Dermis microvascular lymphatic vessel endothelial cell (primary cell): ENCODE results near the gene NDFIP2. TPM values are rescaled to one million over a fixed set of nuclear protein-coding genes. Genes with fewer than 3 reads are reported as not detected.

Experiments
- DNase-seq, 2 donors: peaks; one replicate each; pipeline versions ENCODE4 v3.0.0 to v3.0.0-alpha.2; 2010; ENCODE audit warnings: low read depth in 2 of 2
- total RNA-seq: library from RNA; depleted of rRNA; stranded (reverse); fragments of >200 nt; gene quantifications from 2 replicates; pipeline ENCODE4 v1.2.1, GENCODE V29; 2014

The NDFIP2 gene
- total RNA-seq, 1 donor from 2014 or later = 18.2 TPM

DNA sequence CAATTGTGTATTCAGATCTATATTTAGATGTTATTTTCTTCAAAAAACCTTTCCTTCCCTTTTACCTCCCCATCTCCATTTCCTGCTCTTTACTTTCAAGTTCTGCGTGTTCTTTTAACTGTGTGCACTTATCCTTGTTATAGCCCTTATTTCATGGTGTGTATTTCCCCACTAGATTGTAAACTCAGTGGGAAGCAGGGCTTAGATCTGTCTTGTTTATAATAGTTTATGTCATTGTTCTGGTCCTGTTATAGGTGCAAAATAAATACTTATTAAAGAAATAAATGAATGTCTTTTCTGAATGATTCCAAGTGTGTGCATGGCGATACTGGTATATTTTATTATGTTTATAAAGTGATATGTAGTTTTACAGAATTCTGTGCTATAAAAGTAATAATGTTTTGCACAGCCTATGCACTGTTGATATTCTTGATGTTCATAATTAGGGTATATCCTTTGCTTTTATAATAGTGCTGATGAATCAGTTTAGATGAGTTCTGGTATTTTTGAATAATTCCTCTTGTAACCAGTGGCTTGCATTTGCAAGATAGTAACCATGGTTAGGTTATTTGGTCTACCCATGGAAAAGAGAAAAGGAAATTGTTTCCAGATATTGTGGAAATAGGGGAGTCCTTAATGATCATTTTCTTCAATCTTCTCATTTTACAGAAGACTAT lies 12.1 kb downstream of the NDFIP2 start:
- DNase-seq = no peak

DNA sequence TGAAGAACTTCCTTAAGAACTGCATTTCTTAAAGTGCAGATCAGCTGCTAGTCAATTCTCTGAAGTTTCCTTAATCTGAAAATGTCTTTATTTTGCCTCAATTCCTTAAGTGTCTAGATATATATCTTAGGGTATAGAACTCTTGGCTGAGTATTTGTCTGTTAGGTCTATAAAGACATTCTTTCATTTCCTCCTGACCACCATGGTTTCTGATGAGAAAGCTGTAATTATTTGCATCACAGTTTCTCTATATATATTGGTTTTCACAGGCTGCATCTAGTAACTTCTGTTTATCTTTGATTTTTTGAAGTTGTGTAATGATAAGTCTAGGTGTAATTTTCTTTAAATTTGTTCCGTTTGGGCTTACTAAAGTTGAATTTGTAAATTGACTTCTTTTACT lies 15.2 kb downstream of the NDFIP2 start:
- no peak for DNase-seq

DNA sequence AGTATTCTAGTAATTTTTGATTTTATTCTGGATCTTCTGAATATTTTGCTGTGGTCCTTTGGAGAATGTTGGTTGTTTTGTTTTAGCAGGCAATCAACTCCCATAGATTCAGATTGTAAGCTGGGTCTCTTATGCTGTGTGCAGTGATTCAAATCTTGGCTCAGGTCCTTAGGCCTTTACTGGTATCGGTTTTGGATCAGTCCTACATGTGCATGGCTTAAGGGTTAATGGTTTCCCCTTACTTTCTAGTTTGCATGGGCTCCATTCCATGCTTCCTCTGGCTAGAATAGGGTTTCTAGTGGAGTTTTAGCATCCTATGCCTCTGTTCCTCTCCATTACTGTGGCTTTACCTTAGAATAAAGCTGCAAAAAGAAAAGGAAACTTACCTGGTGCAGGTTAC lies 16.1 kb downstream of the NDFIP2 start:
- DNase-seq = no peak

DNA sequence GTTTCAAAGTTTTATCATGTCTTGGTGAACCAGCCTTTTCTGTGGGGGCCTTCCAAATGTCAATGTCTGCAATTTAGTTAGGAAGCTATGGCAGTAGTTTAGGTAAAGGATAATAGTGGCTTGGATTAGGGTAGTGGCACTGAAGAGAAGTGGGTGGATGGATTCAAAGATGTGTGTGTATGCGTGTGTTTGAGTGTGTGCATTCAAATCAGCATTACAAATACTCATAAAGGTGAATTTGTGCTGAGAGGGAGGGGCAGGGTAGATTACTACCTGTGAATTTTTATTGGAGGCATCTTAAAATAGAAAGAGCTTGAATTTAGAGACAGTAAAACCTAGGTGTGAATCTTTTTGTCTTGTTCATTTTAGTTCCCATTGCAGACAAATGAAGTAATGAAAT lies 16.9 kb downstream of the NDFIP2 start:
- no peak for DNase-seq

DNA sequence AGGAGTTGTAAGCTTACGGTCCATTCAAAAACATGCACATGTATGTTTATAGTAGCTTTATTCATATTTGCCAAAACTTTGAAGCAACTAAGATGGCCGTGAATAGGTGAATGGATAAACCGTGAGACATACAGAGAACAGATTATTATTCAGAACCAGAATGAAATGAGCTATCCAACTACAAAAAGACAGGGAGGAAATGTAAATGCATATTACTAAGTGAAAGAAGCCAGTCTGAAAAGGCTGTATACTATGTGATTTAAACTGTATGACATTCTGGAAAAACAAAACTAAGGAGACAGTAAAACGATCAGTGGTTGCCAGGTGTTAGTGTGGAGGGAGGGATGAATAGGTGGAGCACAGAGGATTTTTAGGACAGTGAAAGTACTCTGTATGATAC lies 19.9 kb downstream of the NDFIP2 start:
- no peak for DNase-seq

DNA sequence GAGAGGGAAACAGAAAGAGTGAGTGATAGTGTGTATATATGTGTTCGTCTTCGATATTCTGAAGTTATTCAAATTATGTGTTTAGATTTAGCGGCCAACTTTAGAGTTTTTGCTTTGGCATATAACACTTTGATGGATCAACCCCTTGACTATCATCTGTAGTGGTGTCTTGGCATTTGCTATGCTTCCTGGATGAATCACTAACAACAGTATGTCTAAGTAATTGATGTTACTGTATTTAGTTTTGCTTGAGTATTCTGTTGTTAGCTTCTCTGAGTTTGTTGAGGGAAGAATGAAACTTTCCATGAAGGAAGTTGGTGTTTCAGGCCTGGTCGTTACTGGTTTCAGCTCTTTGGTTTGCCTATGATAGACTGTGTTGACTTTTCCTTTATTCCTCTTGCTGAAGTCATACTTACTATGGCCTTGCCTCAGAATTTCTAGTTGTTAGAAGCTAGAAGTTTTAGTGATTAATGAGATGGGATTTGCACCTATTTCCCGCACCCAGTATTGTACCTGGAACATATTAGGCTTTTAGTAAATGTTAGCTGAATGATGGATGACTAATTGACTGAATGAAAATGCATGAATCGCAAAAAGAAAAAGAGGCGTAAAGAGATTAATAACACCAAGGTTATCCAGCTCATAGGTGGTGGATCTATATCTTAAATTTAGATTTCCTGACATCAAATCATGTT lies 20.7 kb downstream of the NDFIP2 start:
- peak in 1 of 2 donors; percentile 10 for DNase-seq

DNA sequence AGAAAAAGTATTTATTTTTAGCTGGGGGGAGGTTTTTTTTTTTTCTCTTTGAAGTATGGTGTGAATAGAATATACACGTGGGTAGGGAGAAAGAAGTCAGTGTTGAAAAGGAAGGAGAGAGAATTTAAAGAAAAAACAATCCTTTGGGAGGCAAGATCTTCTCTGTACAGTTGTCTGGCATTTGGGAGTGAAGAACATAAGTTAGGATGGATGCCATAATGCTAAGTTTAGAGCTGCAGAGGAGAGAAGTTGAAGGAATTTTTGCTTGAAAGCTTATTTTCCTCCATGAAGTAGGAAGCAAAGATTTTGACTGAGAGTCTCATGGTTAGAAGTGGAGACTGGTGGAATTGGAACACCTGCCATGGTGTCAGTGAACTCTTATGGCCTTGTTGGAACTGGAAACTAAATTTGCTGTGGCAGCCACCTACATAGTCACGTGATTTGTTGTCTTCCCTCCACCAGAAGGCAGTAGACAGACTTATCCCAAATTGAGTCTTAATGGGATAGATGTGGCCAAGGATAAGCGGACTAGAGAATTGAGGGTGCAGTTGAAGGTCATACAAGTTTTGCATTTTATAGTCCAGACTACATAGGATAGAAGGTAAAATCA lies 22.0 kb downstream of the NDFIP2 start:
- no peak for DNase-seq

DNA sequence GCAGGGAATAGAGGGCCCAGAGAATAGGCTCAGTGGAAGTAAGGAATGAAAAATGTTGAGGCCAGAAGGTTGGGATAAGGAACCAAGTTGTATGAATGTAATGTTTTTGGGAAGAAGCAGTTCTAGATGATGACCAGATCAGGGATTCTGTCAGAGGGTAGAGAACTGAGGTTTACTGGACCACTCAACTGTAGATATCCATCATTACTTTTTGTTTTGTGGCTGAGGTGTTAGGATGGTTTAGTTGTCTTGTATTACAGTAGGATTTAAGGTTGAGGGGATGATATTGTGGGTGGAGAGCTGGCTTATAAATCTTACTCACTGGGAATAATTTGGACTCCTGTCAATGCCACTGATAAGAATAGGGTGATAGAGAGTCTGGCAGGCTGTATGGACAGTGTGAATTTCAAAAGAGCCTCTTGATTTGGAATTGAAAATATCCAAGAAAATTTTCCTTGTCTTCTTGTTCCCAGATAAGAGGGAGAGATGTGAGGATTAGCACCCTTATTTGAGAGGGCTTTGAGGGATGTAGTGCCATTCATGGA lies 22.6 kb downstream of the NDFIP2 start:
- no peak for DNase-seq

DNA sequence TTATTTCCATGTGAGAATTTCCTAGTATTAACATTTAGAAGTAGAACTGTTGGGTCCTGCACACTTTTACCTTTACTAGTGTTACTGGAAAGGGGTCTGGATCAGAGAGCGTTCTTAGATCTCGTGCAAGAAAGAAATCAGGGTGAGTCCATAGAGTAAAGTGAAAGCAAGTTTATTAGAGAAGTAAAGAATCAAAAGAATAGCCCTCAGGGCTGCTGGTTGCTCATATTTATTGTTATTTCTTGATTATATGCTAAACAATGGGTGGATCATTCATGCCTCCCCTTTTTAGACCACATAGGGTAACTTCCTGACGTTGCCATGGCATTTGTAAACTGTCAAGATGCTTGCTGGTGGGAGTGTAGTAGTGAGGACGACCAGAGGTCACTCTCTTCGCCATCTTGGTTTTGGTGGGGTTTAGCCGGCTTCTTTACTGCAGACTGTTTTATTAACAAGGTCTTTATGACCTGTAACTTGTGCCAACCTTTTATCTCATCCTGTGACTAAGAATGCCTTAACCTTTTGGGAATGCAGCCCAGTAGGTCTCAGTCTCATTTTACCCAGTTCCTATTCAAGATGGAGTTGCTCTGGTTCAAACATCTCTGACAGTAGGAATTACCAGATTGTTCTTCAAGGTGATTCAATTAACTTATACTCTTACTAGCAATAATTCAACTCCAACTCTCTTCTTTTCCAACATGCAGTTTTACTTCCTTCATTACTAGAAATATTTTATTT lies 27.4 kb downstream of the NDFIP2 start:
- no peak for DNase-seq

DNA sequence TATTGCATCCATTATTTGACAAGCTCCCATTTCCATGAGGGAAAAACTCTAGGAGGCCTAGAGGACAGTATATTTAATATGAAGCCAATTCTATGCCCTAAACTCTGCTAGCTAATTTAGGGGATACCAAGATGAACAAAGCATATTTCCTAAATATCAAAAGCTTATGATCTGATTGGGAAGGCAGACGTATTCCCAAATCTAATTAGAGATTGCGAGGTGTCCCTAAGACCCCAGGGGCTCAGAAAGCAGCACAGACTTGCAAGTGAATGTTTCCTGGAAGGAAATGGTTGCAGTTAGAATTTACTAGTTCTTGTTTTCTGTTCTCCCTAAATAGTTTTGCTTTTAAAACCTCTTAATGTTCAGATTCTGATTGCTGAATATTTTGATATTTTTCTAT lies 30.7 kb downstream of the NDFIP2 start:
- no peak for DNase-seq

DNA sequence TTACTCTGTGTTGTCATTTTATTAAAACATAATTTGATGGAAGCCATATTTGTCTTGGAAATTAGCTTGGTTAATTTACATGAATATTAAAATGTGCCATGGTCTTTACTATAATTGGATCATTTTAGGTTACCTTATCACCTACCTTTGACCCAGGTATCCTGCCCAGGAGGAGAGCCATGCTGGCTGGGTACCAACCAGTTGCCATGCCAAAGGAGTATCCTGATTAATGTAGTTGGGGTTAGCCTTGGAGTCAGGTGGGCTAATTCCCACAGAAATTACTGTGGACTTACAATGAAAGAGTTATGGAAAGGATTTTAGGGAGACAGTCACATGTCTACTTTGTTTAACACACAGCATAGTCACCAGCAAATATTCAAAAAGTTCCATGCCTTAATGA lies 32.0 kb downstream of the NDFIP2 start:
- no peak for DNase-seq

DNA sequence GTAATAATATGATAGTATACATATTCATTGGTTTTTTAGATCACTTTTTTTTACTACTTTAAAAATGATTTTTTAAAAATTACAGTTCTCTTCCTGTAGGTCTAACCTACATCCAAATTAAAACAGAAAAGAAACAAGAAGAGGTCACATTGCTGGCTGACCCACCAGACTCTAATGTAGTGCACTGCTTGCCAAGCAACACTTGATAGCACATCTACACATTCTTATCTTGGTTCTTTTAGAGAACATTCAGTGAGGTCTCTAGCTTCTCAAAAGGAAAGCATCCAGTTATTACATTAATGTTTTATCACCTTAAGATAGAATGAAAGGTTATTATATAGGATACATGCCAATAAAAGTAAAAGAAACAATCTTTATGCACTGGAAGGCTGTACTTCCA lies 35.6 kb downstream of the NDFIP2 start:
- DNase-seq = peak in 1 of 2 donors; percentile 30

DNA sequence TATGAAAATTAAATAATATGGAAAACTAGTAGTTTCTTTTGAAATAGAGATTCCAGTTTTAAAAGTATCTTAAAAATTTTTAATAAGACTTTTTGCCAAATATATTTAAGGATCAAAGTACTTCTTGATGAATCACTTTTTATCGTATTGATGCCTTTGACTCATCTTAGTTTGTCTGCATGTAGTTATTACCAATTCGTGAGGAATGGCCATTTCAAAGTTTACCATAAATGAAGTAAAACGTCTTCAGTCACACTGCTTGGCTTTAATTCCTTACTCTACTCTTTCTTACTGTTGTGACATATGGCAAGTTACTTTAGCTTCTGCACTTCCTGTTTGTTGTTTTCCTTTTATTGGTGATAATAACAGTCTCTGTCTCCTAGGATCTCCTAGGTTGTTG lies 38.3 kb downstream of the NDFIP2 start:
- DNase-seq = no peak

DNA sequence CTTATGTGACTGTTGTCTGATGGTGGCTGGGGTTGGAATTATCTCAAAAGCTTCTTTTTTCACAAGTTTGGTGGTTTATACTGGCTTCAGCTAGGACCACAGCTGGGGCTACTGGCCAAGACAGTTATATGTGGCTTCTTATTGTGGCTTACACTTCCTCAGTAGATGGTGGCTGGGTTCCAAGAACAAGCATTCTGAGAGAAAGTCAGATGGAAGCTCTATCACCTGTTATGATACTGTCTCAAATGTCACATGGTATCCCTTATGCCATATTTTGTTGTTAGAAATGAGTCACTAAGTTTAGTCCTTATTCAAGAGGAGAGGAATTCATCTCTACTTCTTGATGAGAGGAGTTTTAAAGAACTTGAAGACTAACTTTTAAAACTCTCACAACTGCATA lies 41.6 kb downstream of the NDFIP2 start:
- peak in 1 of 2 donors; percentile 72 for DNase-seq

DNA sequence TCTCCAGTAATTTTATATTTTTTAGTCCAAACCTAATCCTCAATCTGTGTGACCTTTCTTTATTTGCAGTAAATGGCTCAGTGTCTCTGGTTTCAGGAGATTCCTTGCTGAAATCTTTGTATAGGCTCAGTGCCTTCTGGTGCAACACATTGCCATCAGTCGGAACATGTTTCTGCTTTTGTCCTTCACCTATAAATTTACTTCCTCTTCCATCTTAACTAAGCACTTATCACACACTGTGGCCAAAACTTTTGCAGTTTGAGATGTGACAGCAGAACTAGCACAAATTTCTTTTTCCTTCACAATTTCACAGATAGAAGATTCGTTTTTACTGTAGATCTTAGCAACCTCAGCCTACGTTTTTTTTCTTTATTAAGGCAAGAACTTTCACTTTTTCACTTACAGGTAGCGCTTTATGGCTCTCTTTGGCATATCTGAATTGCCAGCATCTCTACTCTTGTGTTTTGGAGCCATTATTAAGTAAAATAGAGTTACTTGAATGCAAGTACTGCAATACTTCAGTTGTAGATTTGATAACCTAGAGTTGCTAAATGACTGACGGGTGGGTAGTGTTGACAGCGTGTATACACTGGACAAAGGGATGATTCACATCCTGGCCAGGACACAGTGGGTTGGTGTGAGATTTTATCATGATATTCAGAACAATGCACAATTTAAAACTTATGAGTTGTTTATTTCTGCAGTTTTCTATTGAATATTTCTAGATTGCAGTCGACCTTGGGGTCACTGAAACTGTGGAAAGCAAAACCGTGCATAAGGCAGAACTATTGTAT lies 44.3 kb downstream of the NDFIP2 start:
- DNase-seq = peak; percentile 85 to 96

DNA sequence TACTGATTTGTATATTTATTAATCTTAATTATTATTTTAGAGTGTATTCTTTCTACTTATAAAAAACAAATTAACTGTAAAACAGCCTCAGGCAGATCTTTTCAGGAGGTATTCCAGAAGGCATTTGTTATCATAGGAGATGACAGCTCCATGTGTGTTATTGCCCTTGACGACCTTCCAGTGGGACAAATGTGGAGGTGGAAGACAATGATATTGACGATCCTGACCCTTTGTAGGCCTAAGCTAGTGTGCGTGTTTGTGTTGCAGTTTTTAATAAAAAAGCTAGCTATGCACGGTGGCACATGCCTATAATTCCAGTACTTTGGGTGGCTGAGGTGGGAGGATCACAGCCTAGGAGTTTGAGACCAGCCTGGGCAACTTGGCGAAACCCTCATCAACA lies 46.7 kb downstream of the NDFIP2 start:
- no peak for DNase-seq

DNA sequence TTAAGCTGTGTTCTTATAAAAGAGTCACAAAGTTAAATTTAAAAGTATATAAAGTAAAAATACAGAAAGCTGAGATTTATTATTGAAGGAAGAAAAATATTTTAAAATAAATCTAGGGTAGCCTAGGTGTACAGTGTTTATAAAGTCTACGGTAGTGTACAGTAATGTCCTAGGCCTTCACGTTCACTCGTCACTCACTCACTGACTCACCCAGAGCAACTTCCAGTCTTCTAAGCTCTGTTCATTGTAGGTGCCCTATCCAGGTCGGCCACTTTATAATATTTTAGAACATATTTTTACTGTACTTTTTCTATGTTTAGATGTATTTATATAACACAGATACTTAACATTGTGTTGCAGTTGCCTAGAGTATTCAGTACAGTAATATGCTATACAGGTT lies 47.4 kb downstream of the NDFIP2 start:
- DNase-seq = peak in 1 of 2 donors; percentile 49

DNA sequence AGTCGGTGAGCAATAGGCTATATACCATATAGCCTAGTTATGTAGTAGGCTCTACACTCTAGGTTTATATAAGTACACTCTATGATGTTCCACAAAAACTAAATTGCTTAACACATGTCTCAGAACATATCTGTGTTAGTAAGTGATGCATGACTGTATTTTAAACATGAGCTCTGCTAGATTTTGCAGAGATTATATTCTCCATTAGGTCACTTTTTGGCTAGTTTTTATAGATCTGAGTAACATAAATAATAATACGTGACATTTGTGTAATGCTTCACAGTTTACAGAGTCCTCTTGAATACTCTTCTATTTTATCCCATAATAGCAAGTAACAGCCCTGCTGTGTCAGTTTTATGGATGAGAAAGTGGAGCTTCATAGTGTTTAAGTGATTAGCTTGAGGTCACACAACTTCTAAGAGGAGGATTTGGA lies 47.8 kb downstream of the NDFIP2 start:
- DNase-seq = no peak

DNA sequence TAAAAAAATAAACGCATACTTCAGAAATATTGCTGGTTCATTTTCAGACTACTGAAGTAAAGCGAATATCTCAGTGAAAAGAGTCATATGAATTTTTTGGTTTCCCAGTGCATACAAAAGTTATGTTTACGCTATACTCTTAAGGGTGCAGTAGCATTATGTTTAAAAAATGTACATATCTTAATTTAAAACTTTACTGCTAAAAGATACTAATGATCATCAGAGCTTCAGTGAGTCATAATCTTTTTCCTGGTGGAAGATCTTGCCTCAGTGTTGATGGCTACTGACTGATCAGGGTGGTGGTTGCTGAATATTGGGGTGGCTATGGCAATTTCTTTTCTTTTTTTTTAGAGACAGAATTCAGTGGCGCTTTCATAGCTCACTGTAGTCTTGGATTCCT lies 48.9 kb downstream of the NDFIP2 start:
- DNase-seq = no peak

DNA sequence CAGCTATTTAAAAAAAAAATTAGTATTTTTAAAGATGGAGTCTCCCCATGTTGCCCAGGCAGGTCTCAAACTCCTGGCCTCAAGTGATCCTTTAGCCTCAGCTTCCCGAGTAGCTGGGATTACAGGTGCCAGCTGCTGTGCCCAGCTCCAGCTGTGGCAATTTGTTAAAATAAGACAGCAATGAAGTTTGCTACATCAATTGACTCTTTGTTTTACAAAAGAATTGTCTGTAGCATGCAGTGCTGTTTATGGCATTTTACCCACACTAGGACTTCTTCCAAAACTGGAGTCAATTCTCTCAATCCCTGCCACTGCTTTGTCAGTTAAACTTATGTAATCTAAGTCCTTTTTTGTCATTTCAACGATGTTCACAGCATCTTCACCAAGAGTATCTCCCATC lies 49.3 kb downstream of the NDFIP2 start:
- DNase-seq = no peak
